H9 (cell line): ENCODE data around the gene MRM2. TPM values are rescaled to one million over a fixed set of nuclear protein-coding genes. Genes with fewer than 3 reads are reported as not detected.

Experiments
- DNase-seq: peaks from one replicate; pipeline ENCODE4 v3.0.0-alpha.2; 2017
- H2AFZ ChIP-seq: one replicate; pipeline ENCODE4 v1.6.1; 2013; ENCODE audit warnings: mild to moderate bottlenecking, low read length, control low read depth, moderate library complexity
- H2AK5ac ChIP-seq: 2 replicates; pipeline ENCODE4 v1.6.1; 2013; ENCODE audit warnings: low read length, control low read depth, mixed read lengths; ENCODE audit not compliant: insufficient read length
- H2BK120ac ChIP-seq: one replicate; pipeline ENCODE4 v1.6.1; 2013; ENCODE audit warnings: low read depth, mild to moderate bottlenecking, low read length, control low read depth, inconsistent platforms; ENCODE audit not compliant: poor library complexity, severe bottlenecking
- H2BK12ac ChIP-seq: 2 replicates; pipeline ENCODE4 v1.6.1; 2013; ENCODE audit warnings: low read length, control low read depth, mixed read lengths, low read depth; ENCODE audit not compliant: insufficient read length
- H2BK15ac ChIP-seq: 2 replicates; pipeline ENCODE4 v1.6.1; 2013; ENCODE audit warnings: low read depth, low read length, control low read depth
- H2BK20ac ChIP-seq: one replicate; pipeline ENCODE4 v1.6.1; 2013; ENCODE audit warnings: low read depth, mild to moderate bottlenecking, low read length, control low read depth, inconsistent platforms; ENCODE audit not compliant: poor library complexity, severe bottlenecking
- H2BK5ac ChIP-seq: 2 replicates; pipeline ENCODE4 v1.6.1; 2013; ENCODE audit warnings: low read length, control low read depth, mixed read lengths; ENCODE audit not compliant: insufficient read length
- H3K14ac ChIP-seq: 2 replicates; pipeline ENCODE4 v1.6.1; 2013; ENCODE audit warnings: low read length, control low read depth; ENCODE audit not compliant: insufficient read depth
- H3K18ac ChIP-seq: 2 replicates; pipeline ENCODE4 v1.6.1; 2013; ENCODE audit warnings: low read depth, mild to moderate bottlenecking, mixed read lengths, low read length, control low read depth; ENCODE audit not compliant: insufficient read length
- H3K23ac ChIP-seq: 2 replicates; pipeline ENCODE4 v1.6.1; 2013; ENCODE audit warnings: low read length, control low read depth, mixed read lengths, low read depth; ENCODE audit not compliant: insufficient read length
- H3K23me2 ChIP-seq: 2 replicates; pipeline ENCODE4 v1.6.1; 2013; ENCODE audit warnings: low read depth, mild to moderate bottlenecking, mixed read lengths, low read length, control low read depth; ENCODE audit not compliant: insufficient read length, poor library complexity, severe bottlenecking
- H3K27ac ChIP-seq: 2 replicates; pipeline ENCODE4 v1.5.1; 2013; ENCODE audit warnings: low read length, control low read depth, mixed read lengths, low read depth; ENCODE audit not compliant: insufficient read length
- H3K27me3 ChIP-seq: 2 replicates; pipeline ENCODE4 v1.6.1; 2013; ENCODE audit warnings: low read length, control low read depth, inconsistent platforms; ENCODE audit not compliant: insufficient read depth
- H3K4ac ChIP-seq: 2 replicates; pipeline ENCODE4 v1.6.1; 2013; ENCODE audit warnings: low read depth, mild to moderate bottlenecking, control low read depth, inconsistent platforms, low read length, moderate library complexity
- H3K4me1 ChIP-seq: 2 replicates; pipeline ENCODE4 v1.6.1; 2013; ENCODE audit warnings: low read length, control low read depth, inconsistent platforms; ENCODE audit not compliant: insufficient read depth
- H3K4me2 ChIP-seq: 2 replicates; pipeline ENCODE4 v1.6.1; 2013; ENCODE audit warnings: low read length, control low read depth, mixed read lengths; ENCODE audit not compliant: insufficient read length, insufficient read depth
- H3K56ac ChIP-seq: 2 replicates; pipeline ENCODE4 v1.6.1; 2013; ENCODE audit warnings: low read depth, mild to moderate bottlenecking, mixed read lengths, low read length, control low read depth; ENCODE audit not compliant: insufficient read length
- H3K79me1 ChIP-seq: 2 replicates; pipeline ENCODE4 v1.6.1; 2013; ENCODE audit warnings: low read depth, mild to moderate bottlenecking, moderate library complexity, low read length, control low read depth, inconsistent platforms; ENCODE audit not compliant: insufficient read depth, poor library complexity, severe bottlenecking
- H3K79me2 ChIP-seq: 2 replicates; pipeline ENCODE4 v1.6.1; 2013; ENCODE audit warnings: low read length, control low read depth, inconsistent platforms; ENCODE audit not compliant: insufficient read depth
- H3K9ac ChIP-seq: 2 replicates; pipeline ENCODE4 v1.6.1; 2013; ENCODE audit warnings: low read length, control low read depth, mixed read lengths; ENCODE audit not compliant: insufficient read length; ENCODE audit errors: extremely low read depth
- H3K9me3 ChIP-seq: one replicate; pipeline ENCODE4 v1.6.1; 2013; ENCODE audit warnings: low read depth, low read length, inconsistent platforms; ENCODE audit not compliant: control insufficient read depth
- H3T11ph ChIP-seq: one replicate; pipeline ENCODE4 v1.6.1; 2013; ENCODE audit warnings: mild to moderate bottlenecking, low read length, control low read depth, inconsistent platforms
- H4K20me1 ChIP-seq: one replicate; pipeline ENCODE4 v1.6.1; 2013; ENCODE audit not compliant: control insufficient read depth, insufficient read length, insufficient read depth
- H4K5ac ChIP-seq: 2 replicates; pipeline ENCODE4 v1.6.1; 2013; ENCODE audit warnings: low read depth, mild to moderate bottlenecking, mixed read lengths, low read length, control low read depth; ENCODE audit not compliant: insufficient read length
- H4K8ac ChIP-seq: replicated peaks from 2 replicates; pipeline ENCODE4 v1.6.1; 2013; ENCODE audit warnings: low read length, control low read depth, mixed read lengths, low read depth; ENCODE audit not compliant: insufficient read length
- H4K91ac ChIP-seq: 2 replicates; pipeline ENCODE4 v1.6.1; 2013; ENCODE audit warnings: low read depth, mild to moderate bottlenecking, moderate library complexity, mixed read lengths, low read length, control low read depth; ENCODE audit not compliant: insufficient read length
- H3K27ac Mint-ChIP-seq, 3 experiments: 2 replicates in 2 of 3; 3 replicates in 1 of 3; pipeline ENCODE4 v1.8.0; 2020 to 2021; ENCODE audit warnings: mixed read lengths in 3 of 3, mild to moderate bottlenecking in 1 of 3, moderate library complexity in 1 of 3
- H3K27me3 Mint-ChIP-seq: 2 replicates; pipeline ENCODE4 v1.8.0; 2021; ENCODE audit warnings: low read depth, mild to moderate bottlenecking, moderate library complexity, mixed read lengths
- H3K36me3 Mint-ChIP-seq, 3 experiments: 2 replicates in 2 of 3; 3 replicates in 1 of 3; pipeline ENCODE4 v1.8.0; 2020 to 2021; ENCODE audit warnings: low read depth in 3 of 3, mixed read lengths in 3 of 3; ENCODE audit not compliant: insufficient read depth in 1 of 3
- H3K4me1 Mint-ChIP-seq, 2 experiments: 2 replicates each; pipeline ENCODE4 v1.8.0; 2020; ENCODE audit warnings: mixed read lengths in 2 of 2
- H3K4me3 Mint-ChIP-seq, 2 experiments: 2 replicates in 1 of 2; 3 replicates in 1 of 2; pipeline ENCODE4 v1.8.0; 2020 to 2021; ENCODE audit warnings: mild to moderate bottlenecking in 2 of 2, mixed read lengths in 2 of 2, moderate library complexity in 1 of 2
- H3K9me3 Mint-ChIP-seq, 2 experiments: 2 replicates in 1 of 2; 3 replicates in 1 of 2; pipeline ENCODE4 v1.8.0; 2020; ENCODE audit warnings: mild to moderate bottlenecking in 2 of 2, mixed read lengths in 2 of 2, moderate library complexity in 1 of 2
- CTCF ChIP-seq: fragments of 200-600 bp; sonication (generic); conservative IDR thresholded peaks from 3 replicates; pipeline ENCODE4 v1.8.0; 2021; ENCODE audit warnings: antibody characterized with exemption, mild to moderate bottlenecking
- WGBS: extraction: QIAGEN DNeasy Blood & Tissue Kit; methylation state at CpG from one replicate; pipeline ENCODE4 v1.1.7; 2013; ENCODE audit warnings: missing lambda C conversion rate, low lambda C conversion rate, mixed read lengths; ENCODE audit not compliant: insufficient read length; ENCODE audit errors: extremely low coverage; 5-methylcytosine and 5-hydroxymethylcytosine counted together
- total RNA-seq: library from RNA; stranded (reverse); gene quantifications from 2 replicates; pipeline ENCODE4 v1.2.1, GENCODE V29; 2021

The MRM2 gene
- total RNA-seq, 1 experiment from 2014 or later: 59.0 TPM

- Histone ChIP-seq H3K27me3 (no peaks in the 10 kb centered on the region; the same call in 1 of the 2 replicates), H3K14ac (no peak overlapping the region), H3K56ac (no peak overlapping the region), H2BK15ac (no peak overlapping the region), H3K79me1 (no peaks in the 10 kb centered on the region), H3K4me2 (no peak overlapping the region), H3T11ph (no peak overlapping the region), H2BK20ac (no peak overlapping the region), H2AFZ (no peak overlapping the region), H3K27ac (no peak overlapping the region), H3K4ac (no peak overlapping the region), H2AK5ac (no peak overlapping the region), H4K20me1 (no peaks in the 10 kb centered on the region), H4K8ac (no peak overlapping the region), H2BK12ac (no peak overlapping the region), H2BK120ac (no peak overlapping the region), H3K23ac (no peak overlapping the region), H3K79me2 (no peaks in the 10 kb centered on the region; the same call in 1 of the 2 replicates), H3K9me3 (no peaks in the 10 kb centered on the region), H3K4me1 (no peaks in the 10 kb centered on the region), H3K23me2 (no peaks in the 10 kb centered on the region), H2BK5ac (no peak overlapping the region), H4K91ac (no peak overlapping the region), H4K5ac (no peak overlapping the region), H3K18ac (no peak overlapping the region), H3K9ac (no peak overlapping the region)
- TF ChIP-seq CTCF: no peak
- Mint-ChIP-seq H3K9me3 (peaks cover 3 to 10% of the 10 kb centered on the region in 2 experiments; a peak in 4 of 5 replicates), H3K27ac (peak overlapping the region; percentile 71 to 84 (median 83); a peak in 4 of 7 replicates), H3K27me3 (no peaks in the 10 kb centered on the region), H3K4me1 (no peaks in the 10 kb centered on the region), H3K36me3 (peaks cover 37 to 51% (median 43%) of the 10 kb centered on the region in 3 experiments), H3K4me3 (no peak overlapping the region)
- peak; percentile 27 for DNase-seq
- no CpG with 5 or more reads among the region's 21 CpGs for WGBS
Measured at GRCh38 chr7:2197436-2198155, 44.4 kb downstream of the MRM2 start.
